ENCODE measurements around the gene BST2. TPM values are rescaled to one million over a fixed set of nuclear protein-coding genes. Genes with fewer than 3 reads are reported as not detected.

BST2 gene
- total and polyA plus RNA-seq, 2 donors from 2014 or later = 89.6 to 250 TPM

- Histone ChIP-seq H3K27ac (ENCODE audit: low read depth in 2 of 2, low read length in 2 of 2) (no peak overlapping the region), H3K4me1 (ENCODE audit: control insufficient read depth in 2 of 3, insufficient read depth in 2 of 3, low read depth in 1 of 3, low read length in 3 of 3) (no peaks in the 10 kb centered on the region), H3K36me3 (ENCODE audit: control insufficient read depth in 2 of 3, insufficient read depth in 3 of 3, low read length in 3 of 3) (no peaks in the 10 kb centered on the region), H3K9ac (ENCODE audit: low read length in 3 of 3) (no peak overlapping the region), H3K9me3 (ENCODE audit: control insufficient read depth in 2 of 3, insufficient read depth in 1 of 3, low read length in 3 of 3) (no peaks in the 10 kb centered on the region), H3K4me3 (ENCODE audit: low read length in 3 of 3) (no peak overlapping the region), H3K27me3 (ENCODE audit: control insufficient read depth, insufficient read depth, low read length) (no peaks in the 10 kb centered on the region)
- intact Hi-C loops (cut with DNase I) = no loop called here
- TF ChIP-seq CTCF (IDR thresholded peaks at IDR 0.05; ENCODE audit: borderline replicate concordance, extremely low read depth, insufficient read depth) = no peak
- FAIRE-seq = no peak
- DNase-seq = no peak
Observed at GRCh38 chr19:17445526-17446165, 40.2 kb upstream of the BST2 start.

GRCh38 chr19:17441241-17442021, 36.0 kb upstream of the BST2 start:
- Histone ChIP-seq H3K27me3 (ENCODE audit: control insufficient read depth, insufficient read depth, low read length) (no peaks in the 10 kb centered on the region), H3K36me3 (ENCODE audit: control insufficient read depth in 2 of 3, insufficient read depth in 3 of 3, low read length in 3 of 3) (no peaks in the 10 kb centered on the region), H3K9me3 (ENCODE audit: control insufficient read depth in 2 of 3, insufficient read depth in 1 of 3, low read length in 3 of 3) (no peaks in the 10 kb centered on the region), H3K4me3 (ENCODE audit: low read length in 3 of 3) (no peak overlapping the region), H3K27ac (ENCODE audit: low read depth in 2 of 2, low read length in 2 of 2) (no peak overlapping the region), H3K9ac (ENCODE audit: low read length in 3 of 3) (no peak overlapping the region), H3K4me1 (ENCODE audit: control insufficient read depth in 2 of 3, insufficient read depth in 2 of 3, low read depth in 1 of 3, low read length in 3 of 3) (no peaks in the 10 kb centered on the region)
- TF ChIP-seq CTCF (IDR thresholded peaks at IDR 0.05; ENCODE audit: borderline replicate concordance, extremely low read depth, insufficient read depth) = peak; percentile 54
- DNase-seq (peak in 1 of 5 donors; percentile 50), FAIRE-seq (no peak)
- intact Hi-C loops (cut with DNase I) = no loop called here

GRCh38 chr19:17436874-17437267, 31.4 kb upstream of the BST2 start:
- Histone ChIP-seq H3K4me1 (ENCODE audit: control insufficient read depth in 2 of 3, insufficient read depth in 2 of 3, low read depth in 1 of 3, low read length in 3 of 3) (no peaks in the 10 kb centered on the region), H3K36me3 (ENCODE audit: control insufficient read depth in 2 of 3, insufficient read depth in 3 of 3, low read length in 3 of 3) (no peaks in the 10 kb centered on the region), H3K27me3 (ENCODE audit: control insufficient read depth, insufficient read depth, low read length) (no peaks in the 10 kb centered on the region), H3K9me3 (ENCODE audit: control insufficient read depth in 2 of 3, insufficient read depth in 1 of 3, low read length in 3 of 3) (peaks cover 0 to 3% (median 0%) of the 10 kb centered on the region in 3 donors), H3K9ac (ENCODE audit: low read length in 3 of 3) (no peak overlapping the region), H3K27ac (ENCODE audit: low read depth in 2 of 2, low read length in 2 of 2) (no peak overlapping the region), H3K4me3 (ENCODE audit: low read length in 3 of 3) (no peak overlapping the region)
- FAIRE-seq (no peak), DNase-seq (no peak)
- no peak for TF ChIP-seq CTCF (IDR thresholded peaks at IDR 0.05; ENCODE audit: borderline replicate concordance, extremely low read depth, insufficient read depth)
- intact Hi-C loops (cut with DNase I) = no loop called here
